GM19397 (cell line): ENCODE measurements around the gene CDC42BPA.
A peak's percentile ranks its signal among the peaks of the same experiment; 100 is the strongest.

Source experiments
- ATAC-seq: cut with Tn5 transposase; IDR thresholded peaks from one replicate; pipeline ENCODE4 v1.9.1; 2021; ENCODE audit warnings: mild to moderate bottlenecking, moderate library complexity; ENCODE audit not compliant: unreplicated experiment

The CDC42BPA gene

DNA sequence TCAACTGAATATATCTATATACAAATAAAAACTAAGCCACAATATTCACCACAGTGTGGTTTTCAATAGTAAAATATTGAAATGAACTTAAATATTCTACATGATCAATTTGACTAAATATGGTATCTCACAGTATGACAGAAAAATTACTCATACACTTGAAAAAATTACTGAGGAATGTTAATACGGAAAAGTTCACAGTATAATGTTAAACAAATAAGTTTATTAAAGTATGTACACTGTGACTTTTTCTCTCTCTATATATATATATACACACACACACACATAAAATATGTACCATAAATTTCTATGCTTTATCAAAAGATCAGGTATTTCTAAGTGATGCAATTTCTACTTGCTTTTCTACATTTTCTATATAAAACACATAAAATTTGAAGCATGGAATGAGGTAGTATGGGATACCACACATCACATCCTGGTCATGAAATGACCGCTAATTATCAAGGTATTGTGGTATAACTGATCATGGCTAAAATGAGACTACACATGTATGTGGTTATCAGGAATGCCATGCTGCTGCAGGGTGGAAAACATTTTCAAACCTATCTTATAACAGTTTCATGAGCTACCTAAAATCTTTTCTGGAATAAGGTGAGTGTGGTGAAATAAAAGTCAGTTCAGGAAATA, 102.3 kb downstream of the CDC42BPA start:
- ATAC-seq, result no peak

DNA sequence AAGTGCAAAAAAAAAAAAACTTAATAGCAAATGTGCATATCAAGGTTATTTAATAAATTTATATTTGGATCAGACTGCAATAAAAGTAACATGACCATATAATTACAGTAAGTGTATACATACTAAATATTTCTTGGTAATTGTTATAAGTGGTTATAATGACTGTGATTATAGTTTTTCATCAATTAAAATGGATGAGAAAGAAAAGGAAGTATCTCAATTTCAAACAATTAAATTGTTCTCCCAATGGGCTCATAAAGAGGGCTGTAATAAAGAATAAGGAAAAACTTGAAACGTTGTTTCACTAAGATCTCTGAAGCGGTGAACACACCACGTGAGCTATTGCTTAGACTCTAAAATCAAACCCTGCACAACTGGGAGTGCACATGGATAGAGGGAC, 104.1 kb downstream of the CDC42BPA start:
- no peak for ATAC-seq

DNA sequence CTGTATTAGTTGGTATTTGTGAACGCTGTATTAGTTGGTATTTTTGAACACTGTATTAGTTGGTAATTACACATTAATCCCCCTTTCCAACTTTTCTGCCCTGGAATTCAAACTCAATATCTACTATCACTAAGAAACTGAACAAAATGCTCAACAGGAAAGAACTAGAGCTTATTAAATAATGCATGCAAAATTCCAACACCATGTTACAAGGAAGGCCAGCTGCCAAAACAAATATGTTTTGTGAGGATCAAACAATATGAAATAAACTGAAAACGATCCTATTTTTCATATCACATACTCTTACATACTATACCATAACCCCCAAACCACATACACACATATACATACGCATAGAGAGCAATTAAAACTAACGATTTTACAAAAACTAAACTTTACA, 104.9 kb downstream of the CDC42BPA start:
- ATAC-seq, result no peak

DNA sequence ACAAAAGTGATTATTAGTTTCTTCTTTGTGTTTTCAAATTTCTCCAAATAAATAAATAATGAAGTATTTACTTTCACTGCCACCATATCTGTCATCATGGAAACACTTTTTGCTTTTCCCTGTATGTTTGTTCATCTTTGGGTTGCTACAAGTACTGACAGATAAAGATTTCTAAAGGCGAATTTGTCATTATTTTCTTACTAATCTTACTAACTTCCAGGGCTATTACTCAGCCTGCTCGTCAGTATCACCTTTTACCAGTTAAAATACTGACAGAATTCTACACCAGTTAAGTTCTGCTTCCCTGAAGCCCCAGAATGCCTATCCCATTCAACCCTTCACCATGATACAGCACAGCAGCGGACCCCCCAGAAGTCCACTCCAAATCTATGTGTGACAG, 106.1 kb downstream of the CDC42BPA start:
- no peak for ATAC-seq

DNA sequence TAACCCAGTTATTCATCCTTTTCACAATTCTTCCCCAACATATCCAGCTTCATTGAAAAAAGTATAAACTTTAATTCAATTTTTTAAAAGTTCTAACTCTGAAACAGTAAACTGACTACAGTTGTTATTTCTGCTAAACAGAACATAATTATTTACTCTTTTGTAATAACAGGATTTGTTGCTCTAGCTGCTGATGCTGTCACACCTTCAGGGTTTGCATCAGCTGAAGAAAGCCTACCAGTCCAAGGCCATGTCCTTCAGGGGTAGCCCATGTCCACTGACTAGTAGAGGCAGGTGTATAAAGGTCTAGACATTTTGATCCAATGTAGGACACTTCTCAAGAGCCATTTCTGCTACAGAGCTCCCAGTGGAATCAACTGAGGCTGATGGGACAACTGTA, 107.7 kb downstream of the CDC42BPA start:
- ATAC-seq, result no peak

DNA sequence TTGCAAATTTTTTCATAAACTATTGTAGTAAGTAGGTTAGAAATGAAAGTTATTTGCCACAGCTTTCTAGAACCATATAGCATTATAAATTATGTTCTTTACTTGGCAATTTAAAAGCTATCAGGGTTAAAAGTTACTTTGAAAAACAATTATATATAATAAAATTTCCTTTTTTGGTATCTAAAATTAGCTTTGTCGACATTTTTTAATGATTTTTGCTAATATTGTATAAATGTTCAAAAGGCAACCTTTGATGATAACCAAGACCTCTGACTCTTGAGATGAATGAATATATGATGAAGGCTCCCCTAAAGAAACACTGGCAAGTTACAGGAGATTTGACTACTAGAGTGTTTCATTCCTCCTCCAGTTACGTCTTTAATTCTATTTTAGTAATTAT, 121.2 kb downstream of the CDC42BPA start:
- no peak for ATAC-seq

DNA sequence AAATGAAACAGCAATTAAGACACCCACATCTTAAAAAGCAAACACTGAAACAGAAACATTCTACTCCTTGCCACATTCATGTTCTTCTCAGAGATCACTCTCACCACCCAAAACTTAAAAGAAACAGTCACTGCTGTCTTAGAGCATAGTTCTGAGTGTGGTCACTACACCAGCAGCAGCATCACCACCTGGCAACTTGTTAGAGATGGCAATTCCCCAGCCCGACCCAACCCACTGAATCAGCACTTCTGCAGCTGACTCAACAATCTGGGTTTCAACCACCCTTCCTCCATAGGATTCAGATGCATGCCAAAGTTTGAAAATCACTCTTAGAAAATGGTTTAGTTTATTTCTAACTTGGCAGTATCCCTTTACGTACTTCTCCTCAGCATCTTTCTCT, 126.1 kb downstream of the CDC42BPA start:
- ATAC-seq, result peak; percentile 79

DNA sequence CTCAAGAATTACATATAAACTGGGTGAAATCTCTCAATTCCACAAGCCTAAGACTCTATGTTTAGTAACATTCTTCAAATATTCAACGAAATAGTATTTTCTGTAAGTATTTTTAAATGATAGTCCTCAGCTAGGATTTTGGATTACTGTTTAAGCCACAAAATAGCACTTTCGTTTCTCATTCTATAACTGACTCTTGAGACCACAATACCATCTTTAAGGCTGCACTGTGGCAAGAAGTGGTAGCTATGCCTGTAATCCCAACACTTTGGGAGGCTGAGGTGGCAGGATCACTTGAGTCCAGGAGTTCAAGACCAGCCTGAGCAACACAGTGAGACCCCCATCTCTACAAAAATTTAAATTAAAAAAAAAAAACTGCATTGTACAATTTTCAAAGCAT, 126.7 kb downstream of the CDC42BPA start:
- ATAC-seq, result peak; percentile 62

DNA sequence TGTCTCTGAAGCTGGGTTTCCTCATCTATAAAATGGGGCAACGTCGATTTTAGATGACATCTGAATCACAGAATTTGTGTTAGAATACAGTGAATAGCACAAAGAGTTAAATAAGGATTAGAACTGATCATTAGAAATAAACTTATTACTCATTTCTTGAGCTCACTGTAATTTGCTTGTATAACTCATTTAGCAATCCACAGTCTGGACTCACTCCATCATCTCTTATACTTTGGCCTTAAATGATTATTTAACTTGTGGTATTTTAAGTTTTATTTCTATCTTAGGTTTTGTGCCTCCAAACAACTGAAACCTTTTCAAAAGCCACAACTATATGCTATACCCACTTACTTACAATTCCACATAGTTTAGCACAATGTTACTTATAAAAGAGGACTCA, 128.0 kb downstream of the CDC42BPA start:
- no peak for ATAC-seq

DNA sequence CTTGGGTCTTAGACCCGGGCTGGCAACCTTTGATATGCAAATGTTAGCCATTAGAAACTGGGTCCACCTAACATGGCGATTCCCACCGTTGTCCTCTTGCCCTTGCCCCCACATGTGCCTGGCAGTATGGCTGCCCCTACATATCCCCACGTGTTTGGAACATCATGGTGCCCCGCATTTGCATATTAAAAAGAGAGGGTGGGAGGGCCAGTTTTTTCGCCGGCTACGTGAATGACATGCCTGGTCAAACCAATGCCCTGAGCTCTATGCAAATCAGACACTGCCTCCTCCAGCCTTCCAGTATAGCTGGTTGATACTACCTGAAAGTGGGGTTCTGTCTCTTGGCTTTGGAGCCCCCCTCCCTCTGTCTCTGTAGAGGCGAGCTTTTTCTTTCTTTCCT, 133.0 kb downstream of the CDC42BPA start:
- ATAC-seq, result no peak

DNA sequence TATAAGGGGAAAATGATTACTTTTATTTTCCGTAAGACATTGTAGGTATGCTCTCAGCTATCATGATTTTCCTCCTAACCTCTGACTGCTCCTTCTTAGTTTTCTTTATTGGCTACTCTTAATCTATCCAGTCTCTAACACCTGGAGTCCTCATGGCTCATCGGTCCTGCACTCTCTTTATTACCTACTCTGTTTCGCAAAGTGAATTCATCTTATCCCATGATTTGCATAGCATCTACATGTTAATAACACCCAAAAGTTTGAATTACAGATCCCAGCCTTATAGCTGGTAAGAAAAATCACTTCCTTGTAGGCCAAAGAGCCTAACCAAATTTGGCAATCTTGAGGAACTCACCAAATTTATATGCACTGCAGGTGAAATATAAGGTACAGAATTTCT, 136.3 kb downstream of the CDC42BPA start:
- ATAC-seq, result no peak

DNA sequence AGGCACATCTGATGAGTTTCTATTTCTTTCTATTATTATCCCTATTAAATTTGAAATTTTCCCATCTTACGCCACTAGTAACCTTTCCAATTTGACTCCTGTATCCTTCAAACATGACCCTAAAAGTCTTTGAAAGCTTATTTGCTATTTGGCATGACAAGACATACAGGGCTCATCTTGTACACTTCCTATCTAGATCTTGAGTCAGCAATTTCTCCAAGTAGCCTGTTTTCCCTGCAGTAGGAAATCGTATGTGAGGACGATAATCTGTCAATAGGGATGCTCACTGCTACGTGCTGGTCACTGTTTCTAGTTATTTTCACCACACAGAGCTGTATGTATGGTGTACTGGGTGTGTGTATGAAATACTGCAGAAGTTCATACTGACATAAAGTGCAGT, 142.7 kb downstream of the CDC42BPA start:
- no peak for ATAC-seq

DNA sequence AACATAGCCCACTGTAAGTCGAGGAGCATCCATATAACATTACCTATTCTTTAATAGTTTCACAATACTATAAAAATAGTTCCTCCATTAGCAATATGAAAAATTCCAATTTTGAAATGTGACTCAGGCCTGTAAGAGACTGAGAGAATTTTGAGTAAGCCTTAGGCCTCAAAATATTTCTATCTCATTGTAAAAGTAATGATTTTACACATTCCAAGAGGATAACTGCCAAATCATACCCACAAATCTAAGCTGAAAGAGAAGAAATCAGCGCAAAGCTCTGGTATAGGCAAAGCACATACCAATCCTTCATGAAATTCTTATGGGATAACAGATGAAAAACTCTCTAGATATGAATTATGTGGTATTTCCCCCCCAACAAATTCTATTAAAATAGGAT, 144.1 kb downstream of the CDC42BPA start:
- no peak for ATAC-seq

DNA sequence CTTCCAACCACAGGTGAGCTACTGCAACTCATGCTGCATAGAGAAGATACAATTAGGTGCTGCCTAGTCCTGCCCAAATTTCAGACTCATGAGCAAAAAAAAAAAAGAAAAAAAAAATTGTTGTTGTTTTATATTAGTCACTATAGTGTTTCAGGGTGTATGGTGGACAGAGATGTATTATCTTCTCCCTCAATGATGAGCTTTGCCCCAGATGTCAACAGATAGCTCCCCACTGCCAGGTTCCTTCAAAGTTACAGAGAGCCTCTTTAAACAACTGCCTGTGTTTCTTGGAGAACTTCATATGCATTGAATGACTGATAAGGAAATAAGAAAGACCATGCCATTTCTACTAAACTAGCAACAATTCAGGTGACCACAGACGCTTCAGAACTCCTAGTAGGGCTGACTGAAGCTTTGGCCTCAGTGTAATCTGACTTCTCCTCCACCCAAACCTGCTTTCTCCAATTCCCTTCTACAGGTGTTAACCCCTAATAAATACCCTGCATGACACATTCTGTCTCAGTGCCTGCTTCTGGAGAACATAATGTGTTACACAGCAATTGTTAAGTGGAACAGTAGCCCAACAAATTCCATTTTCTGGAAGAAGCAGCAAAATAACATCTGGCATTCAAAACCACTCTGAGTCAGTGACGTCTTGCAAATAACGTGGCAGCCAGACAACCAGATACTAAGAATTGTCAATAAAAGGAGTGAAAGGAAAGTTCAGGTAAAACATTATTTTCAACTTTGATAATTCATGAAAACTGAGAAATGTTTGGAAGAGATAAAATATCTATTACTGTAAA, 147.7 kb downstream of the CDC42BPA start:
- ATAC-seq, result no peak

DNA sequence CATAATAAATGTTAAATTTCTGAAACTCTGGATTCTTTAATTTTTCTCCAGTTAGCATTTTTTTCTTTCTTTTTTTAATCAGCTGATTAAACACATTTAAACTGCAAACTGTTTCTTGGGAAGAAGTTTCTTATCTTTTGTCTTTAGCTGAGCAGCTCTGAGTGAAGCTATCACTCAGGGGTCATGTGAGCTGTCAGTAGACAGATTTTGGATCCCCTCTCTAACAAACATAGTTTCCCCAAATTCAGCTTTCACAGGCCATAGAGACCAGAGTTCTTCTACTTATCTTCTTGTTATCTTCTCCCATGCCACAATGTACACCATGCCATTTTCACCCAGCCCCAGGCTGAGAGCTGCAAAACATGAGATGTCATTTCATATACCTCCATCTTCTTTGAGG, 148.9 kb downstream of the CDC42BPA start:
- ATAC-seq, result no peak

DNA sequence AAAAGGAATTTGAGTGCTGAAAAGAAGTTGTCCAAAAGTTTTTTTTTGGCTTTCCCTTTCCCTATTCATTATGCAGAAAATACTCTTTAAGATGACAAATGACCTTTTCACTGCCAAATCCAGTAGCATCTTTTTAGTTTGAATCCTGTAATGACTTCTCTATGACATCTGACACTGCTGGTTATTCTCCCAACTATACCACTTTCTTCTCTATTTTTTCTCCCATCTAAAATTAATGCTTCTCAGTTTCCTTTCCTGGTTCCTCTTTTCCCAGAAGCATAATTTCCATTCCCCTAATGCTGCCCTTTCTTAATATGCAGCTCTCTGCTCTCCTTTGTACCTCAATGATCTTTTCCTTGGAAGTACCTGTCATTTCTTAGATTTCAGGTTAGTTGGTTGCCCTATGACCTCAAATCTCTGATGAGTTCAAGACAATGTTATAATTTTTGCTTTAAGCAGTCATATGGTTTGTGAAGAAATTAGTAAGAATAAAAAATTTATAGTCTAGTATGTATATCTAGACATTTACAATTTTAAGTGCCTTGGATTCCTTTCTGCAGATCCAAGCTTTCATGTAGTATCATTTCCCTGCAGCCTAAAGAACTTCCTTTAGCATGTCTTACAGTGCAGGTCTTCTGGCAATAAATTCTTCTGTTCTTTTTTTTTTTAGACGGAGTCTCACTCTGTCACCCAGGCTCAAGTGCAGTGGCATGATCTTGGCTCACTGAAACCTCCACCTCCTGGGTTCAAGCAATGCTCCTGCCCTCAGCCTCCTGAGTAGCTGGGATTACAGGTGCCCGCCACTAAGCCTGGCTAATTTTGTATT, 150.8 kb downstream of the CDC42BPA start:
- ATAC-seq, result no peak

DNA sequence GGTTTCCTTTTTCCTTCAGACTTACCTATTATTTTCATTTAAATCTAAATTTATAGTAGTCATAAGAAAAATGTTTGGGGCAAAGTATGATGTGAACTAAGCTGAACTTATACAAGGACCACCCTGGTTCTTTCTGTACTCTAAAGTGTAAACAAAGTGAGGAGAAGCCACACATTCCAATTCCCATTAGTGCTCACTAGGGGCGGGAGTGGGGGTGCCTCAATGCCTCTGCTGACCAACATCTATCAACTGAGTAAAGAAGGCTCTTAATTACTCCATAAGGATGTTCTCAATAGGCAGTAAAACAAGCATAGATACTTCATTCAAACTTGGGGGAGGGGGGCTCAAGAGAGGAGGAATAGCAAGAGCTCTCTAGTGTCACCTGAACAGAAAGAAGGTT, 151.7 kb downstream of the CDC42BPA start:
- no peak for ATAC-seq

DNA sequence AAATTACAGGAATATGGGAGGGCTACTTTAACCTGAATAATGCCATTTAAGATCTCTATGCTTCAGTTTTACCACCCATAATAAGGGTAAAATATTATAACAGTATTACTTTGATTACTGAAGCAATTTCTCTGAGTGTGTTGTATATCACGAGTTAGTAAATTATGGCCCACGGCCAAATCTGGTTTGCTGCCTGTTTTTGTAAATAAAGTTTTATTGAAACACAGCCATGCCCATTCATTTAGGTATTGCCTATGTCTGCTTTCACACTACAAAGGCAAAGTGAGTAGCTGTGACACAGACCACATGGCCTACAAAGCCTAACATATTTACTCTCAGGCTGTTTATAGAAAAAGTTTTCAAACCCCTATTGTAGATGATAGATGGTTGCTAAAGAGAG, 156.8 kb downstream of the CDC42BPA start:
- ATAC-seq, result no peak

DNA sequence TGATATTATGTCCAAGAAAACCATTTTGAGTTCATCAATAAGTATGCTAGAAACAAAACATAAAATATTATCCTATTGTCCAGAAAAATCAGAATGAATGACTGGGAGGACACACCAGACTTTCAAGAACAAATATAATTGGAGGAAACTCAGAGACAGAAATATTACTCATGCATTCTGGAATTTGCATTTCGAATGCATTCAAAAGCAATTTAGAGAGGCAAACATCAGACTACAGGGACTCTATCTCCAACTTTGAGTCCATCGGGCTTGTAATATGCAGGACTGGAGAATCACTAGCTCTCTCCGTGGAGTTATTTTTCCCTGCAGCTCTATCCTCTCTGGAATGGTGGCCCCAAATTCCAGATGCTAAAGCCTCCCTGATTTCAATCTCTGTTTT, 161.8 kb downstream of the CDC42BPA start:
- ATAC-seq, result no peak

DNA sequence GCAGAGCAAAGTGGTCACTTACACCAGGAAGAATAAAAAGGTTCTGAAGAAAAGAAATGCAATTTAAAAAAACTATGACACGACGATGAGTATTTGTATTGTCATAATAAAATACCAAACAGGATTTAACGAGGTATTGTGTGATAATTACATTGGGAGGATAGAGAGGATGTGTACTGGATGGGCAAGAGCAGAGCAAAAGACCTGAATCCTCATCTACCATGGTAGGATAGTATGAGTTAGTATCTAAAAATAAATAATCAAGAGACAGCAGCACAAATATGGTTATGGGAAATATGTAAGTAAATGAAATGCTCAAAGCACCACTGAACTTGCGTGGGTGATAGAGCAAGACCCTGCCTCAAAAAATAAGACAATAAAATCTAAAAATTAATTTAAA, 162.6 kb downstream of the CDC42BPA start:
- ATAC-seq, result no peak

DNA sequence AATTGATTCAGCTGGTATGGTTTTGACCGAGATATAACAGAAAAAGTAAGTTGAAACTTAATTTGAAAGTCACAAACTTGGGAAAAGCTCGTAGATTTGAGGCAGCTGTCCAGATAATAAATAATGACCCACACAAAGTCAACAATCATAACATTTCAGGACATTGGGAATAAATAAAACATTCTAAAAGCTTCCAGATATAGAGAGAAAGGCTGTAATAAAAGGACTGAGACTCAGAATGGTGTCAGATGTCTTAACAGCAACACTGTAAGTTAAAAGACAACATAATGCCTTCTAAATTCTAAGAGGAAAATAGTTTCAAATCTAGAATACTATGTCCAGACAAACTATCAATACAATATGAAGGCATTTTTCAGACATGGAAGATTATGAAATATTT, 163.3 kb downstream of the CDC42BPA start:
- no peak for ATAC-seq

DNA sequence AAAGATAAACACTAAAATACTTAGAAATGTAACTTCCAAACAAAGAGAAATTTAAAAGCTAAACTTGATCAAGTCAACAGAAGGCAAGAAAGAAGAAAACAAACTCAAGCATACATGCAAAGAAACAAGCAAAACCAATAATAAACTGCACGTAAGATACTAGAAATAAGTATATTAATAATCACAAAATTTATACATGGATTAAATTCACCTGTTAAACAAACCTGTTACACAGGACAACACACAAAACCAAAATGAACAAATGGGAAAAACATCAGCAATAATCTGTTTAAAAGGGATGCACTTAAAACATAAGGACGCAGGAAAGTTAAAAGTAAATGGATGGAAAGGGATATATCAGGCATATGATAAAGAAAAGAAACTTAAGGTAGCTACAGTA, 165.8 kb downstream of the CDC42BPA start:
- no peak for ATAC-seq
